HG03095 (cell line): ENCODE data around the gene PGLYRP4.

Source experiments
- ATAC-seq: cut with Tn5 transposase; IDR thresholded peaks from one replicate; pipeline ENCODE4 v1.9.1; 2021; ENCODE audit warnings: moderate library complexity; ENCODE audit not compliant: unreplicated experiment

Gene PGLYRP4

DNA sequence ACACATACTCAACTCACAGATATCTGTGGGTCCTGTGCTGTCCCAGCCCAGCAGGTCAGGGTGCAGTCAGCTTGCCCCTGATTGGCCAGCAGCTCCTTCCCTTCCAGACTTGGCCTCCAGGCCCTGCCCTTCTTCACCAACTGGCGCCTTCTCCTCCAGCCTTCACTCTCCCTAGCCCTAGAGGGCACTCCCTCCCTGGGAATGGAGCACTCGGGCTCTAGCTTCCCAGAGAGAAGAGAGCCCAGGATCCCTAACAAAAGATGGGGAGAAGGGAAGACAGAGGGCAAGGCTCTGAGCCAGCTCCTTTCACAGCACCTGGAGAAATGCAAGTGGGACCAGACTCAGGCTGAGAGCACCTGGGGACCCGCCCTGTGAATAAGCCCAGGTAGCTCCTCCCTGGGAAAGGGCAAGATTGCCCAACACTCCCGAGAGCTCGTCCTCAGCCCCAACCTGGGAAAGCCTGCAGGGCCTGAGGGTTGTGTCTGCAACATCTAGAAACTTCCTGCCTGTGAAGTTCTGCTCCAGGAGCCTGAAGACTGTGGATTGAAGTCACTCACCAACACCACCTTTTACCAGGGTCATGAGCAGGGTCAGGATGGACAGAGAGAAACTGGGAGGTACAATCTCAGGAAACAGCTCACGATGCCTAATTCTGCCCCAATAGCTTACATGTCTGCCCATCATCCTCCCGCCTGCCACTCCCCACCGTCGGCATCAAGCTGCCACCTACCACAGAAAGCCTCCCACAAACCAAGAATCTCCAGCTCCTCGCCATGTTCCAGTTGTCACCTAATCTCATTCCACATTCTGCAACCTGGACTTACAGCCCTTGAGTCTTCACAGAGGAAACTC lies at the start of gene PGLYRP4:
Gene PGLYRP4 (minus strand): TSS at position 331 of the 852 bp plus-strand sequence. CDS start 909 bp downstream, outside the sequence.
- ATAC-seq = no peak

DNA sequence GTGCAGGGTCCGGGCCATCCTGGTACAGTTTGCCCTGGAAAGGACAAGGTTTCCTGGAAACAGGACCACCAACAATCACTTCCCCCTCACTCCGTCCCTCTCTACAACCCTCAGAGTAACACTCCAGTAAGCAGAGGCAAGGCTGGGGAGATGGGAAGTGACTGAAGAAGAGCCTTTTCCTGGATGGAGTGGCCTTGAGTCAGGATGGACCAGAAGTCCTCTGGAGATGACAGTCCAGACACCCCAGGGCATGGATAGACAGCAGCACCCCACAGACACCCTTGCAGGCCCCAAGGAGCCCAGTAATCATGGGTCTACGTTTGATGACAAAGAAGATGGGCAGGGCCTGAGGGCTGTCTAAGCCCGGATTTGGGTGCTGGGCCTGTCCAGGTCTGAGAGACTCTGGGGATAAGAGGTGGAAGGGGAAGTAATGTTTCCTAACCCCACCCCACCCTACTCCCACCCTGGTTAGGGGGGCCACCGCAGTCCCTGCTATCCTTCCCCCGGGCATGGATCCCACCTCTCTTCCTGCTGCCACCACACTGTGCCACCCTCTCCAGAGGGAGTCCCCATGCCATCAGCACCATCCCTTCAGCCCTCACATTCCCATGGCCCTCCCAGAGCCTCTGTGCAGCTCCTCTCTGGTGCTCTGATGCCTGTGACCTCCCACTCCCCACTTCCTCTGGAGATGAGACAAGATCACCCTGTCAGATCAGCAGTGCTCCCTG lies 49.4 kb upstream of the PGLYRP4 start:
- ATAC-seq = no peak

DNA sequence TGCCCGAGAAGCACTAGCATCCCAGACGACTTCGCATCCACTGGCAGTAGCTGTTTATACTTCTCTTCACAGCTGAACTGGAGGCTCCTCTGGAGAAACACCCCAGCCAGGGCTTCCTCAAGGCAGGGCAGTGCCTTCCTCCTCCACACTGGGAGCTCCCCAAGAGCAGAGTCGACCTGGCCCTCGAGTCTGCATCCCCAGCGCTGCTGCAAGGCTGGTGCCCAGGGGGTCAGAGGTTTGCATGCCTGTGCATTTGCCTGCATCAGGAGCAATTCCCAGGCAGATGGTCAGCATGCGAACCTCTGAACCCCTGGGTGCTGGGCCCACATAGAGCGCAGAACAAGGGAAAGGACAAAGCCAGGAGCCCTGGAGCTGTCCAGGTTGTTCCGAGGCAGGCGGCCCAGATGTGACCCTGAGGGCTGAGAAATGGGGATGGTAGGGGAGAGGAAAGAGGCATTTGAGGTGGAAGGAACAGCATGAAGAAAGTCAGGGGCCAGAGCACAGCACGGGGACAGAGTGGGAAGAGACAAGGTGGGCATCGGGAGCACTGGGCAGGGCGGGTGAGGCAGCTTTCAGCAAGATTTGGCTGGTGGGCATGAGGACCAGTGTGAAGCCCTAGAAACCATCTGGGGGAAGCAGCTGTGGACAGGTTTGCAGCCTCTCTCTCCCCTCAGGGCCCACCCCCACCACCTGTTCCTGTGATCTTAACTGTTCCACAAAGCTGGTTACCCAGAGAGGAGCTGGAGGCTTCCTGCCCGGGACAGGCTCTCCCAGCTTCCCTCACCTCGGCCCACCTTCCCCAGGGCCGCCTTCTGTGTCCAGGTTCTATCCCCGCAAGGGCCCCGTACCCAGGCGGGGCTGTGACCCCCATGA lies 48.6 kb upstream of the PGLYRP4 start:
- no peak for ATAC-seq

DNA sequence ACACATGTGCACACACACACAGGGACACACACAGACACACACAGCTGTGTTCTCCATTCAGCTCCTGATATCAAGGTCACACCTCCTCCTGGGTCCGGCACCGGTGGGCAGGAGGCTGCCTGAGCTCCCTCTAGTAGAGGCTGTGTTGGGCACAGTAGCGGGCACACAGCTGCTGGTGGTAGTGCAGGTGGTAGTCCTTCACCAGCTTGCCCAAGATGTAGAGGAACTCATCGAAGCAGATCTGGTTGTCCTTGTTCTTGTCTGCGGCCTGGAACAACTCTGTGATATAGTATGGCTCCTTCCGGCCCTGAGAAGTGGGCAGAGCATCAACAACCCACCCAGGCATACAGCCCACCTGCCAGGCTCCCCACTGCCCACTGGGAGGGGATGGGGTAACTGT lies 47.8 kb upstream of the PGLYRP4 start:
- ATAC-seq = no peak

GRCh38 chr1:153395776-153396175 lies 47.1 kb upstream of the PGLYRP4 start:
- no peak for ATAC-seq

DNA sequence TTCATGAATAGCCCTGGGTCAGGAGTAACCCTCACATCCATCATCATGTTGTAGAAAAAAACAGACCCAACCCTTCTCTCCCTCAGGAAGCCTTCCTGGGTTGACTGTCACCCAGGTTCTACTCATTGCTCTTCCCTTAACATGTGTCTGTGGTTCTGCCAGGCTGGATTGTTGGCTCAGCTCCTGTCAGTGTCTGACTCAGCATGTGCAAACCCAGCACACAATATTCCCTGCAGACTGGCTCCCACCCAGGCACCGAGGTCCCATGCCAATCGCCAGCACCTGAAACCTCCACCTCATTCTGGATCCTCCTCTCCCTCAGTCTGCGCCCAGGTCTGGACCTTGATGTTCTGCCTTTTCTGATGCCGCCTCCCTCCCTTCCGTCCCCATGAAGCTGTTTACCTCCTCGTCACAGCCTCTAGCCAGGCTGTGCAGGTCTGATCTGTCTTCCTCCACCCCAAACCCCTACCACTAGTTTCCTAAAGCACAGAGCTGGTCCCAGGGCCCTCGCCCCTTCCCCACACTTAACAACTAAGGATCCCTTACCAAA lies 46.6 kb upstream of the PGLYRP4 start:
- no peak for ATAC-seq

DNA sequence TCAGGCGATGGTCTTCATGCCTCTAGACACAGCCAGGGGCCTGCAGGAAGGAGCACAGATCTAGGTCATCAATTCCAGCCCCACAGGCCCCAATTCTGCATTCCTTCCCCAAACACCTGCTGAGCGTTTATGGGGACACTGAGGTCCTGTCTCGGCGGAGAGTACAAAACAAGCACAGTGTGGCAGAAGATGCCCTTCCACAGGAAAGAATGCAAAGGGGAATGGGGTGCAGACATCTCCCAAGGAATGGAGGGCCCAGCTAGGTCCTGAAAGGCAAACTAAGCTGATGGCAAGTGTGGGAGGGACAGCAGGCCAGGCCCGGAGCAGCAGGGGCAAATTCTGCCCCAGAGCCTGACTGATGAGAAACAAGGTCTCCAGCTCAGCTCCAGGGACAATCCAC lies 45.8 kb upstream of the PGLYRP4 start:
- ATAC-seq = no peak

GRCh38 chr1:153393926-153394325 lies 45.3 kb upstream of the PGLYRP4 start:
- ATAC-seq = no peak

DNA sequence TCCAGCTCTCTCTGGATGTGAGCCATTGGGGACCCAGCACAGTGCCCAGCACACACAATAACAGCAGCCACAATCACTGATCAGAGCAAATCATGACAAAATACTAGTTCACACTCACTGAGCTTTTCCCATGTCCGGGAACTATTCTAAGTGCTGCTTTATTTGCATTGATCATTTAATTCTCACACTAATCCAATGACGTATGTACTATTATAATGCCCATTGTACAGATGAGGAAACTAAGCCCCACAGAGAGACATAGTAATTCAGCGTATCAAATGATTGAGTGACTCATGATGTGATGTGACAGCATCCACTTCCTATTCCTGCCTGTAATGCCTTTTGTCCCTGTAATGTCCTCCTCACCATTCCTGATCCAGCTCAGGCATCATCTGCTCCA lies 44.2 kb upstream of the PGLYRP4 start:
- ATAC-seq = no peak

- ATAC-seq = no peak
Measured at GRCh38 chr1:153392258-153392657, 43.6 kb upstream of the PGLYRP4 start.

DNA sequence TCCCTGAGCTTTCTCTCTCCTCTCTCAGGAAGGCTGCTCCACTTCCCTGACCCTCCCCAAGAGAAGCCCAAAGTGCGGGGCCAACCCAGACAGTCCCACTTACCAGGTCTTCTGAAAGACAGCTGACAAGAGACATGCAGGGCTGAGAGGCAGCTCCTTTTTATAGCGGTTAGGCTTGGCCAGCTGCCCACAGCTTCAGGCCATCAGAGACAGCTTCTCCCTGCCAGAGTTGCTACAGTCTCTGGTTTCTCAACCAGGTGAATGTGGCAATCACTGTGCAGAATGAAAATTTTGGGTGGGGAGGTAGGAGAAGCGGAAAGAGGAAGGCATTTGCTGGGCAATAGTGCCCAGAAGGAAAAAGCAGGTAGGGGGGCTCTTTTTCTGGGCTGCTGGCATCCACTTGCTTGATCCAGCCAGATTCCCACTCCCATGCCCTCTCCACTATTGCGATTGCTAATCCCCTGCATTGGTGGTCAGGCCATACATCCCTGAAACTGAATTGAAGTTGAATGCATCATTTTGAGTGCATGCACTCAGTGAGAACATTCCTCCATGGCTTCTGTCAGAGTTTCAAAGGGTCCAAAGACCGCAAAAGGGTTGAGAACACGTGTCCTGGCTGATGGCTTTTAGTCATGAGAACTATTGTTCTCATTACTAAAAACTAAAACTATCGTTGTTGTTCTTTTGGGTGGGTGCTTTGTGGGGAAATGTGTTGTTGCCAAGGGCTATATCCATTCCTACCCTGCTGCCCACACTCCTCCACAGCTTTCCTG lies 42.5 kb upstream of the PGLYRP4 start, which contains the start of gene S100A8:
Gene S100A8 (minus strand): TSS at position 136 of the 773 bp plus-strand sequence. CDS start 538 bp downstream, outside the sequence.
- ATAC-seq = no peak

GRCh38 chr1:153389973-153390879 lies 41.6 kb upstream of the PGLYRP4 start:
- no peak for ATAC-seq

DNA sequence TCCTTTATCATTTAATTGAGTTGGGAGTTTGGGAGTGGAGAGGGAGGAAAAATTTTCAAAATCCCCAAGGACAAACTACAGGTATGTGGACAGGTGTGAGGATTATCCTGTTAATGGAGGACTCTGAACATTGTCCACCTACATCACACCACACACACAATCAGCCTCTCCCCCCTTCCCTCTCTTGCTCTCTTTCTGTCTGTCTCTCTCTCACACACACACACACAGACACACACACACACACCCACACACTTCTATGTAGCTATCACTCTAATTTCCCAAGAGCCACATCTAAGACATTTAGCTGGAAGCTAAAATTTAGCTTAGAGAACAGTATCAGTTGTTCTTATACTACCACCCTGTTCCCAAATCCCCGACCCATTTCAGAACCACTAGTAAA lies 40.8 kb upstream of the PGLYRP4 start:
- ATAC-seq = no peak

DNA sequence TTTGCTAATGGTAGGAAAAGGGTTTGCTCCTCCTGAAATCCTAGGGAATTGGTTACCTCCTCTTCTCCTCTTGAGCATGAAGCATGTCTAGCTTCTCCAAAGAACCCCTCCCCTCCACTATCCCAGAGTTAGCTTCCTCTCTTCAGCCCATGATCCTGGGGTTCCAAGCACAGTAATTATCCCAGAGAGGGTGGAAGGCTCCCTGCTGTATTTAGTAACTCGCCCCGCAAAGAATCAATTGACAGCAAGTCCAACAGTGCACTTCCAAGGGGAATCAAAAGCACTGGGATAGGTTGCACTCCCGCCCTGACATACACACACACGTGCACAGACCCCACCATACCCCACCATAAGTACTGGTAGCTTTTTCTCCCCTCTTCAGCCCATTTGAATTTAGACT lies 39.1 kb upstream of the PGLYRP4 start:
- ATAC-seq = no peak

- no peak for ATAC-seq
Measured at GRCh38 chr1:153387001-153387400, 38.4 kb upstream of the PGLYRP4 start.

DNA sequence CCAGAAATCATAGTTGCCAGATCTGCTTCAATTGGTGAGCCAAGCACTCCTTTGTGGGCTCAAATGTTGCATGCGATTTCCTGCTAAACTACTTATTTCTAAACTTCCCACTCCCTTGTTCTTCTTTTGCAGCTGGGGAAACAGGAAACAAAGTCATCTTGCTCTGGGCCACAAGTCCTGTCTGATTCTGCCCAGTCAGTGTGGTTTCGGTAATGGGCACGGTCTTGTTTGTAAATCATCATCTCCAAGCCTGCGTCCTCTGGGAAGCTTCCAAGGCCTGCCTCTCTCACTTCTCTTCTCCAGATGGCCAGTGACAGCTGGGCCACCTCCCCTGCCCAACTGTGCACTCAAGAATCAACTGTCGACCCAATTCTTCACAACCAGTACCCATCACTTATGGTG lies 37.9 kb upstream of the PGLYRP4 start:
- ATAC-seq = no peak

DNA sequence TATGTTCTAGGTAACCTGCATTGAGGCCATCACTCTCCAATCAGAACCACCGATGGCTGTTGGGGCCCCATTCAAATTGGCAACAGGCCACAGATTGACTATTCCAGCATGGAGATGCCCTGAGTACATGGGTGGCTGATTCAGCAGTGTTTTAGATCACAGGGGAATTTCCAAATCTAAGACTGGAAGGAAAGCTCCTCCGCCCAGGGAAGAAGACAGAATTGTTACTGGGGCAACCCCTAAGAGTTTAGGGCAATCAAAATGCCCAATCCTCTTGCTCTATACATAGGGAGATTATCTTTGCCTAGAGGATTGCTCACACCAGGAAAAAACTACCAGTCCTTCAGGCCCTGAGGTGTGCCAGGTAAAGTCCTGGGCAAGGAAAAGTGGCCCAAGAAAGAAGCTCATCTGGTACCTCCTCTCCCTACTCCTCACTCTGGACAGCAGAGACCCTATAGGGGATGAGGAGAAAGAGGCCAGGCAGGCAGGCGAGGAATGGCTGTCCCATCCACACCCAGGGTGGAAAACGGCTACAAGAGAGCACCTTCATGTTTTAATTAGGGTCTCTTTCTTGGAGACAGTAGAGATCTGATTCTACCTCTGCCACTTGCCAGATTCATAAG lies 36.4 kb upstream of the PGLYRP4 start:
- no peak for ATAC-seq

DNA sequence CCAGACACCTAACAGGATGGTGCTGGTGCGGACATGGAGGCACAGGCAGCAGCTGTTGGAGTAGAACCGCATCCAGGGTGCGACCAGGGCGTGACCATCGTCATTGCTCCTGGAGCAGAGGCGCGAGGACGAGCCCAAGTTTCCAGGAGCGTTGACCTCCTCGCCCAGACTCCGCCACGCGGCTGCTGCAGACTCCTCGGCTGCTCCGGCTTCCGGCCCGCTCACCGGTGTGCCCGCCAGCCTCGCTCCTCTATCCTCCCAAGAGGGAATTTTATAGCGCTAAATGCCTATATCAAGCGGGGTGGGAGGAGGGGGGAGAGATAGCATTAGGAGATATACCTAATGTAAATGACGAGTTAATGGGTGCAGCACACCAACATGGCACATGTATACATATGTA lies 32.1 kb upstream of the PGLYRP4 start:
- no peak for ATAC-seq

DNA sequence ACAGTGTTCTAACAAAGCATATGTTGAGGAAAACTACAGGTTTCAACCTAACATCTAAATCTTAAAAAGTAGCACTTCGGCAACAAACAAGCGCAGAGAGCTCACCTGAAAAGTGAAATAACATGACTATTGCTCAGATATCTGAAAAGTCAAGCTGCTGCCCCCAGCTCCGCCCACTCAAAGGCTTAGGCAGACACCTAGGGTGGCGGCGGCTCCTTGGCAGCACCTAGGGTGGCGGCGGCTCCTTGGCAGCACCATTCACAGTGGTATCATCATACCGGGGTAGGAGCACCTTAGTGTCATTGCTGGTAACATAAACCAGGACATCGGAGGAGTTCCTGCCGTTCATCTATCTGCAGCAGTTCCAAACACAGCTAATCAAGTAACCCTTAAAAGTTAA lies 30.9 kb upstream of the PGLYRP4 start:
- no peak for ATAC-seq
